GM23338 (cell line): ENCODE measurements around the gene BPNT1. TPM values are rescaled to one million over a fixed set of nuclear protein-coding genes. Genes with fewer than 3 reads are reported as not detected.

Source experiments
- ATAC-seq: fragments of 200-7000 bp; cut with Tn5 transposase; 3 replicates; pipeline ENCODE4 v1.9.1; 2020
- DNase-seq: peaks from one replicate; pipeline ENCODE4 v3.0.0-alpha.2; 2015; ENCODE audit warnings: low spot score
- H2AFZ ChIP-seq: fragments of 200-600 bp; sonication (generic); 2 replicates; pipeline ENCODE4 v1.8.0; 2016; ENCODE audit warnings: antibody characterized with exemption, mild to moderate bottlenecking, moderate library complexity
- H3F3A ChIP-seq: fragments of 200-600 bp; sonication (generic); replicated peaks from 2 replicates; pipeline ENCODE4 v1.8.0; 2017; ENCODE audit warnings: antibody characterized with exemption, mixed run types, low read depth
- H3K27ac ChIP-seq: fragments of 200-600 bp; sonication (generic); 2 replicates; pipeline ENCODE4 v1.6.1; 2016; ENCODE audit warnings: low read depth
- H3K27me3 ChIP-seq: fragments of 200-600 bp; sonication (generic); 2 replicates; pipeline ENCODE4 v1.8.0; 2016; ENCODE audit warnings: mild to moderate bottlenecking, mixed run types, moderate library complexity; ENCODE audit not compliant: insufficient read depth
- H3K36me3 ChIP-seq: fragments of 200-600 bp; sonication (generic); 2 replicates; pipeline ENCODE4 v1.8.0; 2016; ENCODE audit warnings: mild to moderate bottlenecking; ENCODE audit not compliant: insufficient read depth
- H3K4me1 ChIP-seq: fragments of 200-600 bp; sonication (generic); 2 replicates; pipeline ENCODE4 v1.8.0; 2016; ENCODE audit warnings: mild to moderate bottlenecking, moderate library complexity; ENCODE audit not compliant: insufficient read depth
- H3K4me2 ChIP-seq: fragments of 200-600 bp; sonication (generic); 2 replicates; pipeline ENCODE4 v1.7.1; 2017; ENCODE audit warnings: mixed run types
- H3K4me3 ChIP-seq: fragments of 200-600 bp; sonication (generic); 2 replicates; pipeline ENCODE4 v1.6.1; 2016; ENCODE audit warnings: mixed run types
- H3K79me2 ChIP-seq: fragments of 200-600 bp; sonication (generic); replicated peaks from 2 replicates; pipeline ENCODE4 v1.8.0; 2017; ENCODE audit warnings: mild to moderate bottlenecking; ENCODE audit not compliant: insufficient read depth
- H3K9me2 ChIP-seq: fragments of 200-600 bp; sonication (generic); 2 replicates; pipeline ENCODE4 v1.8.0; 2017; ENCODE audit not compliant: insufficient read depth
- H4K20me1 ChIP-seq: fragments of 200-600 bp; sonication (generic); replicated peaks from 2 replicates; pipeline ENCODE4 v1.8.0; 2017; ENCODE audit warnings: mild to moderate bottlenecking; ENCODE audit not compliant: insufficient read depth
- H3K27ac Mint-ChIP-seq: 2 replicates; pipeline ENCODE4 v1.8.0; 2020; ENCODE audit warnings: inconsistent platforms, mild to moderate bottlenecking, moderate library complexity, mixed read lengths
- H3K27me3 Mint-ChIP-seq: 3 replicates; pipeline ENCODE4 v1.8.0; 2022; ENCODE audit warnings: low read depth, mild to moderate bottlenecking, moderate library complexity, mixed read lengths, inconsistent platforms; ENCODE audit not compliant: insufficient read depth, poor library complexity
- H3K36me3 Mint-ChIP-seq: 3 replicates; pipeline ENCODE4 v1.8.0; 2021; ENCODE audit warnings: low read depth, mild to moderate bottlenecking, inconsistent platforms, moderate library complexity, mixed read lengths
- H3K4me1 Mint-ChIP-seq: 3 replicates; pipeline ENCODE4 v1.8.0; 2020; ENCODE audit warnings: mild to moderate bottlenecking, inconsistent platforms, mixed read lengths
- H3K4me3 Mint-ChIP-seq: 3 replicates; pipeline ENCODE4 v1.8.0; 2021; ENCODE audit warnings: moderate library complexity, mild to moderate bottlenecking, inconsistent platforms, mixed read lengths
- H3K9me3 Mint-ChIP-seq: 3 replicates; pipeline ENCODE4 v1.8.0; 2020; ENCODE audit warnings: moderate library complexity, mild to moderate bottlenecking, inconsistent platforms, mixed read lengths
- CREB1 ChIP-seq: fragments of 250-450 bp; sonication (Bioruptor Pico); IDR thresholded peaks from 2 replicates; pipeline ENCODE4 v1.5.0; 2020; ENCODE audit warnings: low read depth, mild to moderate bottlenecking, moderate library complexity
- CTCF ChIP-seq, 2 experiments: fragments of 200-600 bp in 1 of 2; sonication (generic) in 1 of 2; conservative IDR thresholded peaks; 2 replicates each; pipeline versions ENCODE4 v1.5.1 to v1.6.1; 2016 to 2017; ENCODE audit warnings: antibody characterized with exemption in 2 of 2, low read depth in 2 of 2, mild to moderate bottlenecking in 2 of 2, moderate library complexity in 1 of 2
- ETS1 ChIP-seq: IDR thresholded peaks from 2 replicates; pipeline ENCODE4 v1.6.1; 2016; ENCODE audit warnings: antibody characterized with exemption
- NANOG ChIP-seq: IDR thresholded peaks from 2 replicates; pipeline ENCODE4 v1.6.1; 2016; ENCODE audit warnings: antibody characterized with exemption, borderline replicate concordance
- POLR2AphosphoS5 ChIP-seq: IDR thresholded peaks from 2 replicates; pipeline ENCODE4 v1.6.1; 2016; ENCODE audit warnings: antibody characterized with exemption, low read depth
- STAT1 ChIP-seq: IDR thresholded peaks from one replicate; pipeline ENCODE4 v1.6.1; 2016; ENCODE audit warnings: antibody characterized with exemption; ENCODE audit not compliant: unreplicated experiment
- ZNF114 ChIP-seq: fragments of 250-450 bp; sonication (Bioruptor Pico); IDR thresholded peaks from 2 replicates; pipeline ENCODE4 v1.5.0; 2020; ENCODE audit warnings: mild to moderate bottlenecking, moderate library complexity
- ZNF331 ChIP-seq: fragments of 250-450 bp; sonication (Bioruptor Pico); IDR thresholded peaks from 2 replicates; pipeline ENCODE4 v1.5.0; 2020; ENCODE audit warnings: low read depth, mild to moderate bottlenecking, moderate library complexity
- polyA plus RNA-seq: library from polyadenylated mRNA; unstranded; fragments of >200 nt; fragmentation: Nextera tagmentation; extraction: Ambion mirVana; gene quantifications from 2 replicates; pipeline ENCODE4 v1.2.1, GENCODE V29; 2016
- total RNA-seq: library from RNA; depleted of rRNA; stranded (reverse); fragments of >200 nt; shearing (Covaris generic); gene quantifications from 2 replicates; pipeline ENCODE4 v1.2.3, GENCODE V29; 2014
- TF ChIP-seq, protein P1 (sequence below): IDR thresholded peaks from one replicate; pipeline ENCODE4 v1.6.1; 2018; ENCODE audit warnings: antibody characterized with exemption; ENCODE audit not compliant: unreplicated experiment

The BPNT1 gene
- total and polyA plus RNA-seq, 2 experiments from 2014 or later: 9.6 to 17.2 TPM

DNA sequence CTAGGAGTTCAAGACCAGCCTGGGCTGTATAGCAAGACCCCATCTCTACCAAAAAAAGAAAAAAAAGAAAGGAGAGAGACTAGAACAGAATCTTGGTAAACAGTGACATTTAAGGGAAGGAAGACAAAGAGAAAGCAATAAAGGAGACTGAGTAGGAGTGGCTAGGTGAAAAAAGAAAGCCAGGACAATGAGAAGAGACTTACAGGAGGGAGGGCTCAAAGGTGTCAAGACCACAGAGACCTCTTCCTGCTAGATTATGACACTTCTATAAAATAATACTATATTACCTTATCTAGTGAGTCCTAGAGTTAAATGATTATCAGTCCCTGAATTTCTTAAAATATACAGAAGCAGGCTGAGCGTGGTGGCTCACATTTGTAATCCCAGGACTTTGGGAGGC, 33.2 kb downstream of the BPNT1 start:
- H3K9me2 ChIP-seq: no peaks in the 10 kb centered on the region
- no peak overlapping the region for H3K27ac ChIP-seq
- no peaks in the 10 kb centered on the region for H3F3A ChIP-seq
- no peak overlapping the region for H3K4me3 ChIP-seq
- no peak for DNase-seq
- ATAC-seq: no peak
- H4K20me1 ChIP-seq: no peaks in the 10 kb centered on the region
- Mint-ChIP-seq H3K4me1 (peaks cover 7% of the 10 kb centered on the region), H3K36me3 (peaks cover under 1% of the 10 kb centered on the region; the same call in 1 of the 3 replicates), H3K4me3 (no peak overlapping the region), H3K9me3 (no peaks in the 10 kb centered on the region; the same call in 2 of the 3 replicates), H3K27ac (no peak overlapping the region; the same call in 1 of the 2 replicates), H3K27me3 (peaks cover 2% of the 10 kb centered on the region)
- H3K4me2 ChIP-seq: no peak overlapping the region
- no peak for TF ChIP-seq CTCF (conservative IDR thresholded peaks at IDR 0.05; ENCODE audit: low read depth in 2 of 2)
- no peak for TF ChIP-seq ZNF114
- TF ChIP-seq NANOG: no peak
- TF ChIP-seq ETS1: no peak
- TF ChIP-seq, protein P1, sequence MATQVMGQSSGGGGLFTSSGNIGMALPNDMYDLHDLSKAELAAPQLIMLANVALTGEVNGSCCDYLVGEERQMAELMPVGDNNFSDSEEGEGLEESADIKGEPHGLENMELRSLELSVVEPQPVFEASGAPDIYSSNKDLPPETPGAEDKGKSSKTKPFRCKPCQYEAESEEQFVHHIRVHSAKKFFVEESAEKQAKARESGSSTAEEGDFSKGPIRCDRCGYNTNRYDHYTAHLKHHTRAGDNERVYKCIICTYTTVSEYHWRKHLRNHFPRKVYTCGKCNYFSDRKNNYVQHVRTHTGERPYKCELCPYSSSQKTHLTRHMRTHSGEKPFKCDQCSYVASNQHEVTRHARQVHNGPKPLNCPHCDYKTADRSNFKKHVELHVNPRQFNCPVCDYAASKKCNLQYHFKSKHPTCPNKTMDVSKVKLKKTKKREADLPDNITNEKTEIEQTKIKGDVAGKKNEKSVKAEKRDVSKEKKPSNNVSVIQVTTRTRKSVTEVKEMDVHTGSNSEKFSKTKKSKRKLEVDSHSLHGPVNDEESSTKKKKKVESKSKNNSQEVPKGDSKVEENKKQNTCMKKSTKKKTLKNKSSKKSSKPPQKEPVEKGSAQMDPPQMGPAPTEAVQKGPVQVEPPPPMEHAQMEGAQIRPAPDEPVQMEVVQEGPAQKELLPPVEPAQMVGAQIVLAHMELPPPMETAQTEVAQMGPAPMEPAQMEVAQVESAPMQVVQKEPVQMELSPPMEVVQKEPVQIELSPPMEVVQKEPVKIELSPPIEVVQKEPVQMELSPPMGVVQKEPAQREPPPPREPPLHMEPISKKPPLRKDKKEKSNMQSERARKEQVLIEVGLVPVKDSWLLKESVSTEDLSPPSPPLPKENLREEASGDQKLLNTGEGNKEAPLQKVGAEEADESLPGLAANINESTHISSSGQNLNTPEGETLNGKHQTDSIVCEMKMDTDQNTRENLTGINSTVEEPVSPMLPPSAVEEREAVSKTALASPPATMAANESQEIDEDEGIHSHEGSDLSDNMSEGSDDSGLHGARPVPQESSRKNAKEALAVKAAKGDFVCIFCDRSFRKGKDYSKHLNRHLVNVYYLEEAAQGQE: no peak
- TF ChIP-seq CREB1 (CRISPR knock-in tag): no peak
- no peak for TF ChIP-seq POLR2AphosphoS5
- no peak for TF ChIP-seq ZNF331
- no peak for TF ChIP-seq STAT1
- H2AFZ ChIP-seq: no peak overlapping the region
- no peaks in the 10 kb centered on the region for H3K79me2 ChIP-seq
- H3K27me3 ChIP-seq: no peaks in the 10 kb centered on the region
- 0 out of 2 replicates have a peak, but pooled peaks cover 2% of the 10 kb centered on the region for H3K36me3 ChIP-seq
- H3K4me1 ChIP-seq: peaks cover 12% of the 10 kb centered on the region; the same call in 1 of the 2 replicates
